GM21367 (cell line): ENCODE data around the gene TJP1.
"Not testable (repeated sequence)": the region's sequence is repeated elsewhere in the genome, so short reads cannot be mapped to it uniquely, and the experiment has no call there.

Experiments
- ATAC-seq: cut with Tn5 transposase; IDR thresholded peaks from one replicate; pipeline ENCODE4 v1.9.1; 2021; ENCODE audit not compliant: unreplicated experiment

TJP1 gene

GRCh38 chr15:29800491-29801366 lies 21.5 kb downstream of the TJP1 start:
- no peak for ATAC-seq

- ATAC-seq, result no peak
Measured at GRCh38 chr15:29799859-29800258, 22.4 kb downstream of the TJP1 start.

- no peak for ATAC-seq
Measured at GRCh38 chr15:29795610-29796009, 26.7 kb downstream of the TJP1 start.

- no peak for ATAC-seq
Measured at GRCh38 chr15:29792426-29793159, 29.7 kb downstream of the TJP1 start.

- no peak for ATAC-seq
Measured at GRCh38 chr15:29790607-29791006, 31.7 kb downstream of the TJP1 start.

- no peak for ATAC-seq
Measured at GRCh38 chr15:29789871-29790270, 32.4 kb downstream of the TJP1 start.

GRCh38 chr15:29788433-29789034 lies 33.7 kb downstream of the TJP1 start:
- ATAC-seq, result no peak

- ATAC-seq, result no peak
Measured at GRCh38 chr15:29787767-29788166, 34.5 kb downstream of the TJP1 start.

GRCh38 chr15:29785642-29786041 lies 36.6 kb downstream of the TJP1 start:
- ATAC-seq, result no peak

GRCh38 chr15:29785136-29785535 lies 37.1 kb downstream of the TJP1 start:
- no peak for ATAC-seq

GRCh38 chr15:29784413-29784812 lies 37.9 kb downstream of the TJP1 start:
- no peak for ATAC-seq

- ATAC-seq, result not testable (repeated sequence)
Measured at GRCh38 chr15:29782816-29783215, 39.5 kb downstream of the TJP1 start.

GRCh38 chr15:29778382-29778781 lies 43.9 kb downstream of the TJP1 start:
- no peak for ATAC-seq

GRCh38 chr15:29776859-29777258 lies 45.4 kb downstream of the TJP1 start:
- no peak for ATAC-seq

GRCh38 chr15:29774900-29775299 lies 47.4 kb downstream of the TJP1 start:
- ATAC-seq, result no peak

- ATAC-seq, result no peak
Measured at GRCh38 chr15:29773816-29774215, 48.5 kb downstream of the TJP1 start.

- no peak for ATAC-seq
Measured at GRCh38 chr15:29773000-29773399, 49.3 kb downstream of the TJP1 start.

- no peak for ATAC-seq
Measured at GRCh38 chr15:29770796-29771195, 51.5 kb downstream of the TJP1 start.

- ATAC-seq, result no peak
Measured at GRCh38 chr15:29765898-29766527, 56.3 kb downstream of the TJP1 start.

- ATAC-seq, result no peak
Measured at GRCh38 chr15:29765234-29765841, 56.9 kb downstream of the TJP1 start.

- ATAC-seq, result no peak
Measured at GRCh38 chr15:29759596-29759995, 62.7 kb downstream of the TJP1 start.
